Right atrium auricular region (tissue), 2 donors: ENCODE results near the gene HOXD3. TPM values are rescaled to one million over a fixed set of nuclear protein-coding genes. Genes with fewer than 3 reads are reported as not detected.

ENCODE experiments used
- DNase-seq: peaks from one replicate; pipeline ENCODE4 v3.0.0-alpha.2; 2019; ENCODE audit warnings: low spot score
- H3K27ac ChIP-seq, 2 donors: fragments of 200-600 bp; sonication (generic); 1 replicate in 1 of 2; 2 replicates in 1 of 2; pipeline ENCODE4 v1.5.1; 2016 to 2019
- H3K27me3 ChIP-seq, 2 donors: fragments of 200-600 bp; sonication (generic); one replicate each; pipeline versions ENCODE4 v1.5.1 to v1.6.0; 2017 to 2019
- H3K36me3 ChIP-seq: fragments of 200-600 bp; sonication (generic); one replicate; pipeline ENCODE4 v1.5.1; 2016
- H3K4me1 ChIP-seq, 2 donors: fragments of 200-600 bp; sonication (generic); one replicate each; pipeline versions ENCODE4 v1.5.1 to v1.6.0; 2017 to 2019
- H3K4me3 ChIP-seq, 2 donors: fragments of 200-600 bp; sonication (generic); 1 replicate in 1 of 2; 2 replicates in 1 of 2; pipeline ENCODE4 v1.5.1; 2017 to 2019; ENCODE audit warnings: mild to moderate bottlenecking in 1 of 2, moderate library complexity in 1 of 2
- H3K9me3 ChIP-seq, 2 donors: fragments of 200-600 bp; sonication (generic); one replicate each; pipeline ENCODE4 v1.5.1; 2019
- total RNA-seq, 2 donors: library from RNA; depleted of rRNA; stranded (reverse); fragments of >200 nt; gene quantifications; one replicate each; pipeline ENCODE4 v1.1.0, GENCODE V29; 2016
- TF ChIP-seq, protein P1 (sequence below), 2 donors: fragments of 200-600 bp; sonication (generic); IDR thresholded peaks; one replicate each; pipeline ENCODE4 v1.5.1; 2019; ENCODE audit warnings: antibody characterized with exemption in 2 of 2

The HOXD3 gene
- total RNA-seq, 2 donors from 2014 or later: not detected

DNA sequence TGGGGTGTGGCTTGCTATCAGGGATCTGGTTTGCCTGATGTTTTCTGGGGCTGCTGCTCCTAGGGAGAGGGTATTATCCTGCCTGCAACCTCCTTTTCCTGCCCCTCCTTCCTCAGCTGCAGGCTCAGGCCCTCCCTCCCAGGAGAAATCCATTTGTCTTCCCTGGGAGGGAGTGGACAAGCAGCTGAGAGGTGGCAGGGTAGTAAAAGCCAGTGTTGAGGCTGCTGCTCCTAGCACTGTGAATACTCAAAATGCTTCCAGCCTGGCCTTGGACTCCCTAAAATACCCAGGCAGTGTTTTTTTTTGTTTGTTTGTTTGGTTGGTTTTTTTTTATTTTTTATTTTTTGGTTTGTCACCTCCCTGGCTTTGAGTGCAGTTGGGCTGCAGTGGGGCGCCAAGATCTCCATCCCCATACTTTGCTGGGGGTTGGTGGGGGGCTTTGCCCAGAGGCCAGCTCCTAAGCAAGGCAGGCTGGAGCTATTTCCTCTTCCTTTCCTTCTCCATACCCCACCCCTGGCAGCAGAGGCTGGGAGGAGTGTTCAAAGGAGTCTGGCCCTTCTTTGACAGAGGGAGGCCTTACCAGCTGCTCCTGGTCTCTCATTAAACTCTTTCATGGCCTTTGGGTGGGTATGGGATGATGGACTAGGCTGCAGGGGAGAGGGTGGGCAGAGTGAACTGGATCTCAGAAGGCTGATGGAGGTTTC is 13.6 kb downstream of the HOXD3 start:
- Histone ChIP-seq H3K4me1 (peaks cover 0 to 18% of the 10 kb centered on the region in 2 donors), H3K27ac (no peak overlapping the region), H3K36me3 (no peaks in the 10 kb centered on the region), H3K4me3 (no peak overlapping the region), H3K9me3 (no peaks in the 10 kb centered on the region), H3K27me3 (peaks cover 33 to 39% of the 10 kb centered on the region in 2 donors)
- no peak for DNase-seq
- TF ChIP-seq, protein P1, sequence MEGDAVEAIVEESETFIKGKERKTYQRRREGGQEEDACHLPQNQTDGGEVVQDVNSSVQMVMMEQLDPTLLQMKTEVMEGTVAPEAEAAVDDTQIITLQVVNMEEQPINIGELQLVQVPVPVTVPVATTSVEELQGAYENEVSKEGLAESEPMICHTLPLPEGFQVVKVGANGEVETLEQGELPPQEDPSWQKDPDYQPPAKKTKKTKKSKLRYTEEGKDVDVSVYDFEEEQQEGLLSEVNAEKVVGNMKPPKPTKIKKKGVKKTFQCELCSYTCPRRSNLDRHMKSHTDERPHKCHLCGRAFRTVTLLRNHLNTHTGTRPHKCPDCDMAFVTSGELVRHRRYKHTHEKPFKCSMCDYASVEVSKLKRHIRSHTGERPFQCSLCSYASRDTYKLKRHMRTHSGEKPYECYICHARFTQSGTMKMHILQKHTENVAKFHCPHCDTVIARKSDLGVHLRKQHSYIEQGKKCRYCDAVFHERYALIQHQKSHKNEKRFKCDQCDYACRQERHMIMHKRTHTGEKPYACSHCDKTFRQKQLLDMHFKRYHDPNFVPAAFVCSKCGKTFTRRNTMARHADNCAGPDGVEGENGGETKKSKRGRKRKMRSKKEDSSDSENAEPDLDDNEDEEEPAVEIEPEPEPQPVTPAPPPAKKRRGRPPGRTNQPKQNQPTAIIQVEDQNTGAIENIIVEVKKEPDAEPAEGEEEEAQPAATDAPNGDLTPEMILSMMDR (IDR thresholded peaks at IDR 0.05): no peak

DNA sequence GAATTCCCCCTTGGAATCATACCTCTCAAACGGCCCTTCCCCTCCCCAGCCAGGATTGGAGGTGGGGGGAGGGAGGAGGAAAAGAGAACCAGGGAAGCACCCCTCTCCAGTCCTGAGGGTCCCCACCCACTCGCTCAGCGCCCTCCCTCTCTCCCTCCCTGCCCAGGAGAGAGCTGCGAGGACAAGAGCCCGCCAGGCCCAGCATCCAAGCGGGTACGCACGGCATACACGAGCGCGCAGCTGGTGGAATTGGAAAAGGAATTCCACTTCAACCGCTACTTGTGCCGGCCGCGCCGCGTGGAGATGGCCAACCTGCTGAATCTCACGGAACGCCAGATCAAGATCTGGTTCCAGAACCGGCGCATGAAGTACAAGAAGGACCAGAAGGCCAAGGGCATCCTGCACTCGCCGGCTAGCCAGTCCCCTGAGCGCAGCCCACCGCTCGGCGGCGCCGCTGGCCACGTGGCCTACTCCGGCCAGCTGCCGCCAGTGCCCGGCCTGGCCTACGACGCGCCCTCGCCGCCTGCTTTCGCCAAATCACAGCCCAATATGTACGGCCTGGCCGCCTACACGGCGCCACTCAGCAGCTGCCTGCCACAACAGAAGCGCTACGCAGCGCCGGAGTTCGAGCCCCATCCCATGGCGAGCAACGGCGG is 14.4 kb downstream of the HOXD3 start:
- Histone ChIP-seq H3K27me3 (peaks cover 38 to 39% of the 10 kb centered on the region in 2 donors), H3K9me3 (no peaks in the 10 kb centered on the region), H3K36me3 (no peaks in the 10 kb centered on the region), H3K27ac (no peak overlapping the region), H3K4me1 (peaks cover 0 to 18% of the 10 kb centered on the region in 2 donors), H3K4me3 (no peak overlapping the region)
- DNase-seq: no peak
- TF ChIP-seq, protein P1 (IDR thresholded peaks at IDR 0.05): no peak

DNA sequence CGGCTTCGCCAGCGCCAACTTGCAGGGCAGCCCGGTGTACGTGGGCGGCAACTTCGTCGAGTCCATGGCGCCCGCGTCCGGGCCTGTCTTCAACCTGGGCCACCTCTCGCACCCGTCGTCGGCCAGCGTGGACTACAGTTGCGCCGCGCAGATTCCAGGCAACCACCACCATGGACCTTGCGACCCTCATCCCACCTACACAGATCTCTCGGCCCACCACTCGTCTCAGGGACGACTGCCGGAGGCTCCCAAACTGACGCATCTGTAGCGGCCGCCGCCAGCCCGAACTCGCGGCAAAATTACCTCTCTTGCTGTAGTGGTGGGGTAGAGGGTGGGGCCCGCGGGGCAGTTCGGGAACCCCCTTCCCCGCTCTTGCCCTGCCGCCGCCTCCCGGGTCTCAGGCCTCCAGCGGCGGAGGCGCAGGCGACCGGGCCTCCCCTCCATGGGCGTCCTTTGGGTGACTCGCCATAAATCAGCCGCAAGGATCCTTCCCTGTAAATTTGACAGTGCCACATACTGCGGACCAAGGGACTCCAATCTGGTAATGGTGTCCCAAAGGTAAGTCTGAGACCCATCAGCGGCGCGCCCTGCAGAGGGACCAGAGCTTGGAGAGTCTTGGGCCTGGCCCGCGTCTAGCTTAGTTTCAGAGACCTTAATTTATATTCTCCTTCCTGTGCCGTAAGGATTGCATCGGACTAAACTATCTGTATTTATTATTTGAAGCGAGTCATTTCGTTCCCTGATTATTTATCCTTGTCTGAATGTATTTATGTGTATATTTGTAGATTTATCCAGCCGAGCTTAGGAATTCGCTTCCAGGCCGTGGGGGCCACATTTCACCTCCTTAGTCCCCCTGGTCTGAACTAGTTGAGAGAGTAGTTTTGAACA is 15.1 kb downstream of the HOXD3 start:
- Histone ChIP-seq H3K36me3 (no peaks in the 10 kb centered on the region), H3K4me3 (no peak overlapping the region), H3K9me3 (no peaks in the 10 kb centered on the region), H3K27me3 (peaks cover 39 to 40% of the 10 kb centered on the region in 2 donors), H3K4me1 (peaks cover 0 to 18% of the 10 kb centered on the region in 2 donors), H3K27ac (no peak overlapping the region)
- TF ChIP-seq, protein P1 (IDR thresholded peaks at IDR 0.05): no peak
- no peak for DNase-seq

DNA sequence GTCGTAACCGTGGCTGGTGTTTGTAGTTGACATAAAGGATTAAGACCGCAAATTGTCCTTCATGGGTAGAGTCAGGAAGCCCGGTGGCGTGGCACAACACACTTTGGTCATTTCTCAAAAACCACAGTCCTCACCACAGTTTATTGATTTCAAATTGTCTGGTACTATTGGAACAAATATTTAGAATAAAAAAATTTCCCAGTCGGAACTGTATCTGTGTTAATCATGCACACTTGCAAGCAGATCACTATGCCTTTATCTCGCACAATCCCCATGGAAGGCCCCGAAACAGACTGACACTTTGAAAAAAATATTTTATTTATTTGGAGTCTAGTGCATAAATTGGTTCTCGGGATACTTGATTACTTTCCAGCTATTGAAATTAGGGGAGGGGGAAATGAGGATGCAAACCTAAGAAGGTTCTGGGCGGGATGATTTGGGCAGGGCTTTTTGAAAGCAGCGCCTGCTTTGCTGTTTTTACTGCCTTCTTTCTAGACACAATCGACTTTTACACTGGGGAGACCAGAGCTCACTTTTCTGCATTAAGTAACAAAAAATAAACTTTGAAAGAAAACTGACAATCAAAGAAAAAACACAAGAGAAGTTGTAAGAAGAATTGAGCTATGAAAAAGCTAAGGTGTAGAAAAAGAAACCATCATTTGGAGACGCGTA is 15.9 kb downstream of the HOXD3 start:
- peaks cover 0 to 23% of the 10 kb centered on the region in 2 donors for H3K4me1 ChIP-seq
- H3K4me3 ChIP-seq: no peak overlapping the region
- H3K36me3 ChIP-seq: no peaks in the 10 kb centered on the region
- TF ChIP-seq, protein P1 (IDR thresholded peaks at IDR 0.05): no peak
- DNase-seq: no peak
- H3K27me3 ChIP-seq: peaks cover 39 to 43% of the 10 kb centered on the region in 2 donors
- no peak overlapping the region for H3K27ac ChIP-seq
- H3K9me3 ChIP-seq: no peaks in the 10 kb centered on the region

DNA sequence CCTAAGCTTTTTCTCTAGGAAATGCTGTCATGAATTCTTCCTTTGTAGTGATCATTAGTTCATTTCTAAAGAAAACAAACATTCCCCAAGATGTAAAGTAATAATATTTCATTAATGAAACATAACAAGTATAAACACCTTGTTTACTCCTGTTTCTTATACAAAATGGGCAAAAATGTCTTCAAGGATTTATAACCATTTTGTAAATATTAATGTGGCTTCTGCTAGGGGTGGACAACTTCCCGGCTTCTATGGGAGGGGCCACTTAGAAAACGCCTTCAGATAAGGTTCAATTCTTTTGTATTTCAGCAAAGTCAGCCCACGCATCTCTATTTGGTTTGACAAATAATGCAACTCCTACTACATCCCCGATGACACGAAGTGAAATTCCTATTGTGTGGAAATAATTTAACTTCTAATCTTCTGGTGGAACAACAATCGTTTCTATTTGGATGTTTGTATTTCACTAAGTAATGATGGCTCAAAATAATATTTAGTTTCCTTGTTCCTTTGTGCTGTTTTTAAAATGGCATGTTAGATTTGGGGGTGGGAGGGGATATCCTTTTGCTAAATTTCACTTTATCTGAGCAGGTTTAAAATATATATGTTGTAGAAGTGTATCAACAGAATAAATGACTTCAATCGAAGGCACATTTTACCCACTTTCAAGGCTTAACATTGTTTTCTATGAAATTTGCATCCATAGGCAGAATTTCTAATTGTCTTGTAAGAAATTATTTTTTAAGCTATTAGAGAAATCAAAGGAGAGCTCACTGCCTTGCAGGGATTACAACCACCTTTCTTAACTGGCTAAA is 16.7 kb downstream of the HOXD3 start:
- Histone ChIP-seq H3K36me3 (no peaks in the 10 kb centered on the region), H3K27ac (no peak overlapping the region), H3K4me3 (no peak overlapping the region), H3K27me3 (peaks cover 45 to 50% of the 10 kb centered on the region in 2 donors), H3K4me1 (peaks cover 0 to 25% of the 10 kb centered on the region in 2 donors), H3K9me3 (no peaks in the 10 kb centered on the region)
- no peak for DNase-seq
- TF ChIP-seq, protein P1 (IDR thresholded peaks at IDR 0.05): no peak
